B cell (primary cell): ENCODE data around the gene EHD3. TPM values are rescaled to one million over a fixed set of nuclear protein-coding genes. Genes with fewer than 3 reads are reported as not detected.

Source experiments
- ATAC-seq: fragments of 200-7000 bp; cut with Tn5 transposase; one replicate; pipeline ENCODE4 v1.10.0; 2021; ENCODE audit warnings: low read depth, mild to moderate bottlenecking, moderate number of reproducible peaks, moderate library complexity
- CTCF ChIA-PET: fragments of 350-600 bp; sonication (Branson Sonifier 250); formaldehyde crosslinking; loops from one replicate; lab custom pipeline; 2021; ENCODE audit warnings: antibody characterized with exemption, inconsistent platforms; lab: Charles Lee
- POLR2A ChIA-PET: fragments of 350-600 bp; sonication (Branson Sonifier 250); formaldehyde crosslinking; loops from one replicate; lab custom pipeline; 2021; ENCODE audit warnings: antibody characterized with exemption; lab: Charles Lee
- DNase-seq: peaks from one replicate; pipeline ENCODE4 v3.0.0; 2013
- H2AFZ ChIP-seq: 2 replicates; pipeline ENCODE4 v1.6.1; 2012; ENCODE audit warnings: mild to moderate bottlenecking, low read depth, low read length; ENCODE audit not compliant: insufficient read depth, poor library complexity, severe bottlenecking
- H3K27ac ChIP-seq, 2 donors: 1 replicate in 1 of 2; 2 replicates in 1 of 2; pipeline ENCODE4 v1.5.1; 2012 to 2013; ENCODE audit warnings: low read length in 2 of 2, mild to moderate bottlenecking in 2 of 2, moderate library complexity in 1 of 2
- H3K27me3 ChIP-seq, 4 experiments: fragments of 200-600 bp in 1 of 4; sonication (generic) in 1 of 4; replicated peaks in 1 of 4; 1 replicate in 2 of 4; 2 replicates in 2 of 4; pipeline versions ENCODE4 v1.6.1 to v1.7.0; 2013 to 2016; ENCODE audit warnings: low read length in 3 of 4, mild to moderate bottlenecking in 2 of 4, mixed read lengths in 1 of 4, moderate library complexity in 1 of 4; ENCODE audit not compliant: insufficient read depth in 4 of 4, control insufficient read depth in 3 of 4; ENCODE audit errors: control extremely low read depth in 1 of 4
- H3K36me3 ChIP-seq, 2 experiments: replicated peaks in 1 of 2; 1 replicate in 1 of 2; 2 replicates in 1 of 2; pipeline versions ENCODE4 v1.6.1 to v1.7.1; 2013; ENCODE audit warnings: low read length in 1 of 2; ENCODE audit not compliant: insufficient read depth in 2 of 2, control insufficient read depth in 1 of 2; ENCODE audit errors: control extremely low read depth in 1 of 2, extremely low read depth in 1 of 2
- H3K4me1 ChIP-seq, 2 donors: fragments of 200-600 bp in 1 of 2; sonication (generic) in 1 of 2; 1 replicate in 1 of 2; 2 replicates in 1 of 2; pipeline versions ENCODE4 v1.5.1 to v1.6.1; 2013 to 2017; ENCODE audit warnings: low read length in 2 of 2; ENCODE audit not compliant: control insufficient read depth in 2 of 2, insufficient read depth in 2 of 2
- H3K4me2 ChIP-seq: replicated peaks from 2 replicates; pipeline ENCODE3; 2012; ENCODE audit warnings: mild to moderate bottlenecking, low read depth, low read length; ENCODE audit not compliant: poor library complexity, severe bottlenecking
- H3K4me3 ChIP-seq, 5 experiments: fragments of 200-600 bp in 1 of 5; sonication (generic) in 1 of 5; 1 replicate in 3 of 5; 2 replicates in 2 of 5; pipeline versions ENCODE4 v1.5.1 to v1.7.0; 2011 to 2016; ENCODE audit warnings: low read length in 4 of 5, mild to moderate bottlenecking in 4 of 5, low read depth in 2 of 5, control low read depth in 1 of 5, moderate library complexity in 1 of 5; ENCODE audit not compliant: insufficient read depth in 1 of 5; ENCODE audit errors: control extremely low read depth in 1 of 5, extremely low read depth in 1 of 5
- H3K79me2 ChIP-seq: fragments of 200-600 bp; sonication (generic); one replicate; pipeline ENCODE4 v1.6.0; 2016; ENCODE audit warnings: low read length; ENCODE audit not compliant: control insufficient read depth, insufficient read depth
- H3K9ac ChIP-seq: fragments of 200-600 bp; sonication (generic); 2 replicates; pipeline ENCODE4 v1.6.1; 2017; ENCODE audit warnings: mild to moderate bottlenecking, low read length, moderate library complexity
- H3K9me3 ChIP-seq, 3 donors: one replicate each; pipeline versions ENCODE4 v1.6.1 to v1.7.1; 2013; ENCODE audit warnings: low read length in 2 of 3; ENCODE audit not compliant: control insufficient read depth in 2 of 3, insufficient read depth in 1 of 3; ENCODE audit errors: control extremely low read depth in 1 of 3
- H4K20me1 ChIP-seq: 2 replicates; pipeline ENCODE4 v1.6.0; 2012; ENCODE audit warnings: mild to moderate bottlenecking, low read length; ENCODE audit not compliant: insufficient read depth, control insufficient read depth, poor library complexity, severe bottlenecking
- H3K27ac Mint-ChIP-seq: one replicate; pipeline ENCODE4 v1.8.0; 2021; ENCODE audit warnings: mixed read lengths
- H3K27me3 Mint-ChIP-seq: one replicate; pipeline ENCODE4 v1.8.0; 2021; ENCODE audit warnings: mixed read lengths
- H3K4me1 Mint-ChIP-seq: one replicate; pipeline ENCODE4 v1.8.0; 2021; ENCODE audit warnings: mixed read lengths
- H3K4me3 Mint-ChIP-seq: one replicate; pipeline ENCODE4 v1.8.0; 2021; ENCODE audit warnings: mixed read lengths
- H3K9me3 Mint-ChIP-seq: one replicate; pipeline ENCODE4 v1.8.0; 2022; ENCODE audit warnings: mixed read lengths; ENCODE audit not compliant: insufficient read depth
- CTCF ChIP-seq: fragments of 200-600 bp; IDR thresholded peaks from one replicate; pipeline ENCODE4 v1.8.0; 2022; ENCODE audit warnings: antibody characterized with exemption, mild to moderate bottlenecking
- EZH2 ChIP-seq: IDR thresholded peaks from 2 replicates; pipeline ENCODE4 v1.6.1; 2012; ENCODE audit warnings: borderline replicate concordance, low read depth, mild to moderate bottlenecking, moderate library complexity, low read length; ENCODE audit not compliant: insufficient read depth, poor library complexity, severe bottlenecking
- WGBS: methylation state at CpG from one replicate; pipeline ENCODE4 v1.1.5; 2013; ENCODE audit warnings: missing lambda C conversion rate; ENCODE audit not compliant: insufficient coverage; 5-methylcytosine and 5-hydroxymethylcytosine counted together
- intact Hi-C: fragments of 100-400 bp; cut with micrococcal nuclease; formaldehyde crosslinking; loops from one replicate; pipeline ENCODE4 v1.10.0; 2022
- polyA plus RNA-seq: library from polyadenylated mRNA; depleted of rRNA; stranded (reverse); fragments of >200 nt; gene quantifications from 2 replicates; pipeline ENCODE4 v1.2.3, GENCODE V29; 2012
- total RNA-seq, 2 donors: library from RNA; stranded (reverse); fragments of 120-200 nt in 1 of 2; gene quantifications; 1 replicate in 1 of 2; 2 replicates in 1 of 2; pipeline versions ENCODE4 v1.2.3 to v1.2.4, GENCODE V29; 2013 to 2022

EHD3 gene
- total and polyA plus RNA-seq, 2 donors (not counting 1 experiment from before 2014, with no cell fraction given), result 19.0 to 60.5 TPM

- Histone ChIP-seq H3K27me3 (no peaks in the 10 kb centered on the region), H4K20me1 (no peaks in the 10 kb centered on the region), H3K9ac (no peak overlapping the region), H2AFZ (no peak overlapping the region), H3K79me2 (peaks cover 1% of the 10 kb centered on the region), H3K9me3 (peaks cover 0 to 6% (median 0%) of the 10 kb centered on the region in 3 donors), H3K4me2 (peak overlapping the region; percentile 70), H3K27ac (peak overlapping the region in 1 of 2 donors; percentile 54), H3K4me1 (peaks cover 46 to 63% of the 10 kb centered on the region in 2 donors), H3K36me3 (peaks cover 0 to 33% of the 10 kb centered on the region in 2 experiments), H3K4me3 (no peak overlapping the region)
- intact Hi-C loops, result no loop called here
- H3K4me3 Mint-ChIP-seq, result peak overlapping the region; percentile 16
- CTCF ChIA-PET, result interaction anchor here (0.5 to 2.3 kb wide), 4 partner anchors 16 to 1100 kb away, joined by 3 to 7 read pairs (median 3); partner anchors contain the start of gene EHD3
- DNase-seq (no peak), ATAC-seq (no peak)
- POLR2A ChIA-PET, result interaction anchor here (2.1 kb wide), 2 partner anchors 10 to 17 kb away, joined by 4 to 7 read pairs; partner anchors contain the start of gene EHD3
- no peaks in the 10 kb centered on the region for H3K27me3 Mint-ChIP-seq
- WGBS, result 69% methylated on average over 3 of the region's 3 CpGs
- TF ChIP-seq EZH2 (no peak), CTCF (no peak)
- peak overlapping the region; percentile 89 for H3K27ac Mint-ChIP-seq
- peaks cover 70% of the 10 kb centered on the region for H3K4me1 Mint-ChIP-seq
- H3K9me3 Mint-ChIP-seq, result no peaks in the 10 kb centered on the region
Observed at GRCh38 chr2:31251018-31251417, 17.1 kb downstream of the EHD3 start.

GRCh38 chr2:31251851-31252250 is 17.9 kb downstream of the EHD3 start:
- no peak for DNase-seq
- H3K36me3 ChIP-seq, result peaks cover 0 to 31% of the 10 kb centered on the region in 2 experiments
- H3K27me3 Mint-ChIP-seq, result no peaks in the 10 kb centered on the region
- no peaks in the 10 kb centered on the region for H3K27me3 ChIP-seq
- H4K20me1 ChIP-seq, result no peaks in the 10 kb centered on the region
- POLR2A ChIA-PET, result interaction anchor here (1.3 to 2.1 kb wide), 2 partner anchors 14 to 18 kb away, joined by 3 to 4 read pairs; partner anchors contain the start of gene EHD3
- no peak overlapping the region for H2AFZ ChIP-seq
- H3K9ac ChIP-seq, result peak overlapping the region; percentile 10
- peaks cover 0 to 6% (median 0%) of the 10 kb centered on the region in 3 donors for H3K9me3 ChIP-seq
- TF ChIP-seq CTCF, result no peak
- no peak for TF ChIP-seq EZH2
- 81% methylated on average over 5 of the region's 6 CpGs for WGBS
- CTCF ChIA-PET, result interaction anchor here (0.9 to 2.8 kb wide), 7 partner anchors 17 to 82 kb away, joined by 3 to 12 read pairs (median 4); partner anchors contain the start of gene EHD3
- peak overlapping the region; percentile 88 for H3K4me3 Mint-ChIP-seq
- no peaks in the 10 kb centered on the region for H3K9me3 Mint-ChIP-seq
- peak overlapping the region; percentile 70 for H3K4me2 ChIP-seq
- H3K4me3 ChIP-seq, result peak overlapping the region in 1 of 5 experiments; percentile 35
- no peak for ATAC-seq
- peak overlapping the region; percentile 97 for H3K27ac Mint-ChIP-seq
- peak overlapping the region; percentile 54 to 56 for H3K27ac ChIP-seq
- peaks cover 54 to 68% of the 10 kb centered on the region in 2 donors for H3K4me1 ChIP-seq
- H3K4me1 Mint-ChIP-seq, result peaks cover 72% of the 10 kb centered on the region
- intact Hi-C loops, result no loop called here
- no peaks in the 10 kb centered on the region for H3K79me2 ChIP-seq
